GM19043 (cell line): ENCODE results near the gene MAN2A1.
"Not testable (repeated sequence)": the region's sequence is repeated elsewhere in the genome, so short reads cannot be mapped to it uniquely, and the experiment has no call there.

Experiments used
- ATAC-seq: cut with Tn5 transposase; IDR thresholded peaks from one replicate; pipeline ENCODE4 v1.9.1; 2021; ENCODE audit warnings: low read depth; ENCODE audit not compliant: unreplicated experiment

The MAN2A1 gene

DNA sequence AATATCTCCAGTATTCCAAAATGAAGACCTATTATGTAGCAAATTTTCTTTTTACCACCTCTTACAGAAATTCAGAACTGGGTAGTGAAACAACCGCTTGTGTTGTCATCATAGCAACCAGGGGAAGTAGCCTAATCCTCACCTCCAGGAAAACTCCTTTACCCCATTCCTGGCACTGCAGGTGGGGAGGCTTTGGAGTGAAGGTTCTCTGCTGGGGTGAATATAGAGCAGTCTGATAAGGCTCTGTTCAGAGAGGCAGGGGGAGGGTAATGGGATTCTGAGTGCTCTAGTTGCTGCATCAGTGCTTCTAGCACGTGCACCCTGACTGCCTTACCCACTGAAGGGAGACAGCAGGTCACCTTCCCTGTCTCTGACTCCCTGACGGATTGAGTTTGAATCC lies 116.2 kb downstream of the MAN2A1 start:
- peak; percentile 54 for ATAC-seq

DNA sequence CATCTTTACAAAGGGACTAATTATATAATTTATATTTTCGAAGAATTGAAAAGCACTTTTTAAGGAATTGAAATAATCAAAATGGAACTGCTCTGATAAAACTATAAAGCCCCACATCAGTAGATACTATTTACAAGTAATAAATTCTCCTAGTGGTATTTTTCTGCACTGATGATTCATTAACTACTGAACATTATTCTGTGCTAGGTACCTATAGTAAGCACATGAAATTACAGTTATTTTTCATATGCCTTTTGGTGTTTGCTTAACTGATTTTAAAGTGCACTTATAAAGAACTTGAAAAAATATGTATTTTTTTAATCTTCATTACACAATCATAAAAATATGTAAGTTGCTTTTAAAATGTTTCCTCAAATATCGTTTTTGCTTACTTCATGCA lies 123.0 kb downstream of the MAN2A1 start:
- no peak for ATAC-seq

DNA sequence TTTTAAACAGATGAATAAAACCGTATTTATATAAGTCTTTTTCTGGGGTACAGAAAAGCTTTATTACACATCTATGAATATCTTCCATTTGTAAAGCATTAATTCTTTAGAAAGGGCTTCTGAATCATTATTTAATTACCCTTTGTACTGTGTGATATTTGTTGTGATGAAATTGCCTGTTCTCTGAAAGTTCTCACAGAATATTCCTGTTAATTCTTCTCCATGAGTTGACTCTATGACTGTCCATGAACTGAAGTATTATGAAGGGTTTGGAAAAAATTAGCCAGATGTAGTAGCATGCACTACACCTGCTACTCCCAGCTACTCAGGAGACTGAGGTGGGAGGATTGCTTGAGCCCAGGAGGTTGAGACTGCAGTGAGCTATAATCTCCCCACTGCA lies 127.0 kb downstream of the MAN2A1 start:
- ATAC-seq, result no peak

DNA sequence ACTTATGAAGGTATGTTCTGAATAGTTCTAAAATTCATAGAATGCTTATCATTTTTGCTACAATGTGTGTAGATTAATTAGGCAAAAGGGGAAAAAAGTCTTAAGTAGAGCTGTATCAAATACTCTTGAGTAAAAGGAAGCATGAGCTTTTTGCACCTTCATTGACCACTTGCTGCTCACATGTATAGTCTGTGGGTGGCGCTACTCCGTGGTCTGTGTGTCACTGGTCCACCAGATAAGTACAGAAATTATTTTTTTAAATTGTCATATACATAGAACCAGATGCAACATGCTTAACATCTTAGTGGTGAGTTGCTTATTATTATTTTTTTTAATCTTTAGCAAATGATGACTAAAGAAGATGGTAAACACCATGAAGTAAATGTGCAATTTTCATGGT lies 130.2 kb downstream of the MAN2A1 start:
- no peak for ATAC-seq

DNA sequence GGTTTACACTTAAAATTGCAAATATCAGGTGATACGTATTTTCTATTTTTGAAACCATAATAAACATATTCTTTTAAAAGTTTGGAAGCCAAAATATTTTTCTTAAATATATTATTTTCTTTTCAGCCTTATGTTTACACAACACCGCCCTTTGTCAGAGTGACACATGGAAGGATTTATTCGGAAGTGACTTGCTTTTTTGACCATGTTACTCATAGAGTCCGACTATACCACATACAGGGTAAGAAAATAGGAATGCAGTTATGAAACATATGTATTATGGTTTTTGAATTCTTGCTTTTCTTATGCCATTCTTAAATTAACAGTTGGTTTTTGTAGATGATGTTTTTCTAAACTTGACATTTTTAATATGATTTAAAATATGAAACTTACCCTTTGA lies 133.9 kb downstream of the MAN2A1 start:
- no peak for ATAC-seq

DNA sequence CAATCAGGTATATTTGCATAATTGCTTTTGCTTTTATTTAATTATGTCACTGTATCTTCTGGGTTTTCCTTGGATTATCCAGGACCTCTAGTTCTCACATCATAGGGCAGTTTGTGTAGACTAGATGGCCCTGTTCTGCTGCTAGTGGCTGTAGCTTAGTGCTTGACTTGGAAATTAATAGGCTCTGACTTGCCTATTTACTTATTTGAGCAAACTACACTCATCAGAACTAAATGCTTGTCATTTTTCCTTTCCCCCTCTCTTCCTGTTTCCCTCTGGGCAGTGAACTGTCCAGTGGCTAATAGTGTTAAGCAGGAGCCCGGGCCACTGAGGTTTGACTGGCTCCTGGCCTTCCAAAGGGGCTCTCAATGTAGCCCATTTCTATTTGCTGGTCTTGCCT lies 135.7 kb downstream of the MAN2A1 start:
- ATAC-seq, result no peak

DNA sequence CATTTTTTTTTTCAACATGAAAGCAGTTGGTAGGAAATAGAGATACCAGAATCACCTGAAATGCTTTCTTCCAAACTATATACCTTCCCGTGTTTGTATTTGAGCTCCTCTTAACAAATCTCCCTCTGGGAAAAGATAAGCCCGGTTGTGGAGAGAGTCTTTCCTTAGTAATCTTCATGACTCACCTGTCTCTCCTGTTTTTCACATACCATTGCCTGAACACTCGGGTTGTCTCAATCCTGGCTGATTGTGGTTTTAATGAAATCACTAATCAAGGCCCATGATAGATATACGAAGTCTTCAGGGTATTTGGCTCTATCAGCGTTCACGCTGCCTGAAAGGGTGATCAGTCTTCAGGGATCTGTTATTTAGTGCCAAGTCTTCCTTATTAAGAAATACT lies 136.7 kb downstream of the MAN2A1 start:
- no peak for ATAC-seq

DNA sequence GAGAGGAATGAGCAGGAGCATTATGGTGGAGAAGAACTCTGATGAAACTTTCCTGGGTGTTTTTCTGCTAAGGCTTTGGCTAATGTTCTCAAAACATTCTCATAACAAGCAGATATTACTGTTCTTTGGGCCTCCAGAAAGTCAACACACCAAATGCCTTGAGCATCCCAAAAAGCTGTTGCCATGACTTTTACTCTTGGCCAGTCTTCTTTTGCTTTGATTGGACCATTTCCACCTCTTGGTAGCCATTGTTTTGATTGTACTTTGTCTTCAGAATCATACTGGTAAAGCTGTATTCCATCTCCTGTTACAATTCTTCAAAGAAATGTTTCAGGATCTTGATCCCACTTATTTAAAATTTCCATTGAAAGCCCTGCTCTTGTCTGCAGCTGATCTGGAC lies 139.6 kb downstream of the MAN2A1 start:
- ATAC-seq, result no peak

DNA sequence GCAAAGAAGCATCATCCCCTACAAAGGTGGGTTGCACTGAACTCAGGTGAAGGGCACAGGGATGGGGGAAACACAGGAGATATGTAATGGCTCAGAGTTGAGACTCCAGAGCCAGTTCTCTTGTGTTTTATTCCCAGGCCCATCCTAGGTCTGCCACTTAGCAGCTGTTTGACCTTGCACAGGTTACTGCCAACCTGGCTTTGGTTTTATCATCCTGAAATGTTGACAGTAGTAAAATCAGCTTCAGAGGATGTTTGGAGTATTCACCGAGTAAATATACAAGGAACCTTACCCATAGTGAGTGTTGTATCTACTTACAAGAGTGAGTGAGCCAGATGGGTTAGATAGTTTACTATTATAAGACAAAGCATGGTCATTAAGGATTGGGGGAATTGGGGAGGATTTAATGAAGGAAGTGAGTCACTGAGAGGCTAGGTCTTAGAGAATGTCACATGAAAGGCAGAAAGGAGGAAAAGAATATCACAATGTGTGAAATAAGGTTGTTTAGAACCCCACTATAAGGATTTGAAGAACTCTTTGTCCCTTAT lies 141.3 kb downstream of the MAN2A1 start:
- ATAC-seq, result no peak

DNA sequence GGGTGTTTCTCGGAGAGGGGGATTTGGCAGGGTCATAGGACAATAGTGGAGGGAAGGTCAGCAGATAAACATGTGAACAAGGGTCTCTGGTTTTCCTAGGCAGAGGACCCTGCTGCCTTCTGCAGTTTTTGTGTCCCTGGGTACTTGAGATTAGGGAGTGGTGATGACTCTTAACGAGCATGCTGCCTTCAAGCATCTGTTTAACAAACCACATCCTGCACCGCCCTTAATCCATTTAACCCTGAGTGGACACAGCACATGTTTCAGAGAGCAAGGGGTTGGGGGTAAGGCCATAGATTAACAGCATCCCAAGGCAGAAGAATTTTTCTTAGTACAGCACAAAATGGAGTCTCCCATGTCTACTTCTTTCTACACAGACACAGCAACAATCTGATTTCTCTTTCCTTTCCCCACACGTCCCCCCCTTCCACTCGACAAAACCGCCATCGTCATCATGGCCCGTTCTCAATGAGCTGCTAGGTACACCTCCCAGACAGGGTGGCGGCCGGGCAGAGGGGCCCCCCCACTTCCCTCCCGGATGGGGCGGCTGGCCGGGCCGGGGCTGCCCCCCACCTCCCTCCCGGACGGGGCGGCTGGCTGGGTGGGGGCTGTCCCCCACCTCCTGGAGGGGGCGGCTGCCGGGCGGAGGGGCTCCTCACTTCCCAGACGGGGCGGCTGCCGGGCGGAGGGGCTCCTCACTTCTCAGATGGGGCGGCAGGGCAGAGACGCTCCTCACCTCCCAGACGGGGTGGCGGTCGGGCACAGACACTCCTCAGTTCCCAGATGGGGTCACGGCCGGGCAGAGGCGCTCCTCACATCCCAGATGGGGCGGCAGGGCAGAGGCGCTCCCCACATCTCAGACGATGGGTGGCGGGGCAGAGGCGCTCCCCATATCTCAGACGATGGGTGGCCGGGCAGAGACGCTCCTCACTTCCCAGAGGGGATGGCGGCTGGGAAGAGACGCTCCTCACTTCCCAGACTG lies 142.8 kb downstream of the MAN2A1 start:
- ATAC-seq, result not testable (repeated sequence)

DNA sequence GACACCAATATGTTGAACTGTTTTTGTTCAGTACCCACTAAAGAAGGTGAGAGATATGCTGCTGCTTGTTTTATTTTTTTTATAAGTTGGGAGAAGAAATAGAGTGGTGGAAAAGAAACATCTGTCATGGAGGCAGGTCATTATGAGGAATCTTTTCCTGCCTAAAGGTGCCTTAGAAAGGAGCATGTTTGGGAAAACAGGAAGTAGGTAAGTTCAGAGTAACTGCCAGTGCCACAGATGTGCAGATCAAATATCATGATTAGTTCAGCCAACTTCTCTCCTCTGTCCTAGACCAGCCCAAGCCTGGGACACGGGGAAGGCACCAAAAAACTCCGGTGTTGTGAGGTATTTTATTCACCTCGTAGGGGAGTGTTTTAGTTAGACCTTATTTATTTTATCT lies 144.2 kb downstream of the MAN2A1 start:
- ATAC-seq, result no peak

DNA sequence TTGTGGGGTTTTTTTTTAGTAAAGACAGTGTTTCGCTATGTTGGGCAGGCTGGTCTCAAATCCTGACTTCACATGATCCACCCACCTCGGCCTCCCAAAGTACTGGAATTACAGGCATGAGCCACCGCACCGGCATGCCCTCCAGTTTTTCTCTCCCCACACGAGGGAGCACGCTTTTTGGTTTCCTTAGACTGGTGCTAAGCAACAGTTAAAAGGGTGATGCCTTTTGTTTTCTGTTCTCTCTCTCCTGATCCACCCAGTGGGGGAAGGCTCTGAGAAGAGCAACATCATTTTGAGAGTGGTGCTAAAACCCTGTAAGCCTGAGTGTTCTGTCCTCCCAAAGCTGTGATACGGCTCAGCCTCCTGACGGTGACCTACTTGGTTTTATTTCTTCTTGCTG lies 146.6 kb downstream of the MAN2A1 start:
- no peak for ATAC-seq

DNA sequence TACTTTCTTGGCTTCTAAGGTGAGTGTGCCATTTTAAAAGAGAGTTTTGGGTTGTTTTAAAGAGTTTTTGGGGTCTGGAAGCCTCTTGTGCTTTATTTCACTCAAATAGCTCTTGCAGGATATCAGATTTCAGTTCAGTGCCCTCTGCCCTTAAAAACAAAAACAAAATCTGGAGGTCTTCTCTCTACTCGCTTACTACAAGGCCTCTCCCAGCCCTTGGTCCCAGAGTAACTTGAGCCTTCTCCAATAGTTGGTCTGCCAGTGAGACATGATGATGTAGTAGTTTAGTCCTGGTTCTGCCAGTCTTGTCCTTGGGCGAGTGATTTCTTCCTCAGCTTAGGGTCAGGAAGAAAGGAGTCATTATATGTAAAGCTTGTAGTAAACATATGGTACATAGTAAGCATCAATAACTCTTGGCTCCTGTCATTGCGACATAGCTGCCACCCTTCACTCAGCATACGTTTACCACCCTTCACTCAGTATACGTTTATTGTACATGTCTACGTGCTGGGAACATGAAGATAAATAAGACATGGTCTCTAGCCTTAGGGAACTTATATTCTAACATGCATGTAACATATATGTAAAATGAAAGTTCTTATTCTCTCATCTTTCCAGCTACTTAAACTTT lies 147.6 kb downstream of the MAN2A1 start:
- no peak for ATAC-seq

DNA sequence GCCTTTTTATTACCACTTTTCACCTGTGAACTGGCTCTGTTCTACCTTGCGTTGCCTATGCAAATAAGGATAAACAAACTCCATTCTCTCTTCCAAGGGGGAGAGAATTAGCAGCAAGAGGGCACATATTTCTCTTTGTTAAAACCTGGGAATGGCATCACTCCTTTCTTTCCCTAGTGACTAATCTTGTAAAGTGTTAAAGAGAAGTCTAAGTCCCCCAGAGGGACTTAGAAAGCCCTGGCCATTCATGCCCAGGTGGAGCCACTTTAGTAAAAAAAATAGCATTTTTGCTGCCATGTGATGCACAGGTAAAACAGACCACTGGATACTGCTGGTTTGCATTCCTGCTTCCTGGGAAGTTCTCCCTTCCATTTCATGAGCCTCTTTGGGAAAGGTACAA lies 148.4 kb downstream of the MAN2A1 start:
- ATAC-seq, result no peak

DNA sequence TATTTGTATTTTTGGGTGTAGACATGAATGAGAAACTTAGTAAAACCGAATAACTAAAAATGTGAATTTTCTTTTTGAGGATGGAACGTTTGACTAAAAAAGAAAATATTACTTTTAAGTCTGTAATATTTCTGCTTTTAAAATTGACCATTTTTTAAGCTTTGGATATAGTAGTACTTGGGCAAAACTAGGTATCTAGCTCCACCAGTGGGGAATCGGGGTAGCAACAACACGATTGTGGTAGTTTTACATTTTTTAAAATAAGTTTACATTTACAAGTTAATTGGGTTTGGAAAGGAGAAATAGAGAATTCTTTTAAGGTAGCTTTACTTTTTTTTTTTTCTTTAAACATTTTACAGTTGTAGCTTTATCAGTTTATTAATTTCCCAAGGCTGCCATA lies 154.4 kb downstream of the MAN2A1 start:
- no peak for ATAC-seq

DNA sequence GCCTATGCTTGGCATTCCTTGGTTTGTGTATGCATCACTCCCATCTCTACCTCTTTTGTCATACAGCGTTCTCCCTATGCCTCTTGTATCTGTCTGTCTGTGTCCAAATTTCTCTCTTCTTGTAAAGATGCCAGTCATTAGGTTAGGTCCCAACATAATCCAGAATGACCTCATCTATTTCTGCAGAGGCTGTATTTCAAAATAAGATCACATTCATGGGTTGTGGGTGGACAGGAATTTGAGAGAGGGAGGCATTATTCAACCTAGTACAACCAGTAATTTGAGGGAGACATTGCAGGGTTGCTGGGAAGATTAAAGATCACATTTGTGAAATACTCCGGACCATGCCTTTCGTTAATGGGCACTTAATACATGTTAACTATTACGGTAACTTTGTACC lies 155.0 kb downstream of the MAN2A1 start:
- ATAC-seq, result no peak

DNA sequence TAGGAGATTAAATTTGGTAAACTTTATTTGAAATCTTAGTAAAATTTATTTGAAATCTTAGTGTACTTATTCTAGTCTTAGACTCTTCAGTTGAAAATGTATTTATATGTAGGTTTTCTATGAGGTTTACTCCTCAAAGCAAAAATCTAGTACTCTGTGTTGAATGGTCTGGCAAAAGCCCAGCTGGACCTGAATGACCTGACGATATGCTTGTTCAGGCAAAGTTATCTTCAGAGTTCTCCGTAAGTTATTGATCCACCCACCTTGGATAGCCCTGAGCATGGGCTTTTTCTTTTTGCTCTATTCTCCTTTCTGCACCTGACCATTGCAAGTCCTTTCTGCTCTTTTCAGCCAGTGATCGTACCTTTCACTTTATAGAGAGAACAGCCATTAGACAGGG lies 158.4 kb downstream of the MAN2A1 start:
- no peak for ATAC-seq

DNA sequence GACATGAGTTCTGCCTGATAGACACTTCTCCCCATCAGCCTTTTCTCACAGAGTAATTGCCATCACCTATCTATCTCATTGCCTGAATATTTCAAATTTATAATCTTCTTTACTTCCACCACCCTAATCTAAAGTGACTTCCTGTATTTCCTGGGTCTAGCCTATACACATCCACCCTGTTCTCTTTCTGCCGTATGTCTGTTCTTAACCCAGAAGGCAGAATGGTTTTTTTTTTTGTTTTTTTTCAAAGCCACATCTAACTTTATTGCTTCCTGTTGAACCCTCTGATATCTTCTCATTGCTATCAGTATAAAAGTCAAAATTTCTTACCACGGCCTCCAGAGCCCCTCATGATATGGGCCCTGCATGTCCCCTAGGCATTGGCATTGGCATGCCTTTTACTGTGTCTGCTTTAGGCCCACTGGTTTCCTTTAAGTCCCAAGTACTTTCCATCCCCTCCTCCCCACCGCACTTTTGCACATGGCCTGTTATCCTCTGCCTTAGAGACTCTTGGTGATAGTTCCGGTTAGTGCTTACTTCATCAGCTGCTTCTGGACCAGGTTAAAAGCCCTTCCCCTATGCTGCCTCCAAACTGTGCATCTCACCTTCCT lies 159.9 kb downstream of the MAN2A1 start:
- ATAC-seq, result no peak

DNA sequence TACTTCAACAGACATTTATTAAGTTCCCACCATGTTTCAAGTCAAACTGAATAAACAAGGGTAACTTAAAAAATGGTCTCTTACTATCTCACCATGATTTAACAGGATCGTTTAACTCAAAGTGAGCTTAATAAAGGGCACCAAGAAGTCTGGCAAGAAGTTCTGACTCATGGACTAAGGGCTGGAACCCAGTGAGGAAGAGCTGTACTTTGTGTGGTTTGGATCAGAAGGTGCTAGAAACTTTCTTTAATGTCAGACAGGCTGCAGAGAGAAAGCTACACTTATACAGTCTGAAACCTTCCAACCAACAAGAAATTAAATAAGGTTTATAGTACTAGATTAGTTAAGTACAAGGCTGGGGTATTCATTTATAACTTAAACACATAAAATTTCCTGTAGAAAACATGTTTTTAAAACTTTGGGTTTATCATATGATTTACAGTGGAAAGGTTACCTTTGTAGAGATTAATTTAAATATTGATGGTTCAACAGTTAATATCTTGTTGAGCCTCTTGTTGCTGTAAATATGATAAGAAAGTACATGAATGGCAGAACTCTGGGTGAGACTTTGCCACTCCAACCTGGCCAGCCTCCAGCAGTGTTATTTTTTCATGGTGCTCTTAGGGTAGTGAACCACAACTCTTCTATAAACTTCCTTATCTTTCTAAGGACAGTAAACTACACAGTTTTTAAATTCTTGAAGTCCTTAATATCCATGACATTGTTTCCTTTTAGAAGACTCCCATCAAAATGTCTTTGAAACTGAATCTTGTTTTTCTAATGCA lies 162.8 kb downstream of the MAN2A1 start:
- ATAC-seq, result no peak

DNA sequence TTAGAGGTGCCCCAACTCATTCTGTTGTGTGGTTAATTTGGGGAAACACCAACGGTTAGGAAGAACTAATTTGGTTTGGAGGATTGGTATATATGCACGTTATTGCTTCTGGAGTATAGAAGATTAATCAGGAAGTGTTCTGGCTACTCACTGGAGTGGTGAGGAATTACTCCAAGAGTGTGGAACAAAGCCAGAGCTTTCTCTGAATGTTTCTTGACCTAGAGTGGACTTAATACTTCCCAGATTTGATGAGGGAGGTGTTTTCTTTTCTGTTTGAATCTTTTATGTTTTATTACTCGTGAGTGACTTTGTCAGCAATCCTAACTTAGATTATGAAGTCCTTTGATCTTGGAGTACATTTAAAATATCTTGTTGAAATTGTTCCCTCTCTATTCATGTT lies 163.7 kb downstream of the MAN2A1 start:
- ATAC-seq, result no peak

DNA sequence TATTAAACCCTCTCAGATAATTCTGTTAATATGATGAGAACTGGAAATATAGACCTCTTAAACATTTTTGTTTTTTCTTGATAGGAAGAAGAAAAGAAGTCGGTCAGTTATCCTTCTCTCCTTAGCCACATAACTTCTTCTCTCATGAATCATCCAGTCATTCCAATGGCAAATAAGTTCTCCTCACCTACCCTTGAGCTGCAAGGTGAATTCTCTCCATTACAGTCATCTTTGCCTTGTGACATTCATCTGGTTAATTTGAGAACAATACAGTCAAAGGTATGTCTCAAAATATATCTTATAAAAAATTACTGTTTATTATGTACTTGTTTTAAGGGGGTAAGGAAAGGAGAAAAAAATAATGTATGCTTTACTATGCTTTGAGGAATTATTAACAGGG lies 165.3 kb downstream of the MAN2A1 start:
- ATAC-seq, result no peak
